H4 (cell line): ENCODE measurements around the gene MALAT1. TPM values are rescaled to one million over a fixed set of nuclear protein-coding genes. Genes with fewer than 3 reads are reported as not detected.
"Not testable (repeated sequence)": the region's sequence is repeated elsewhere in the genome, so short reads cannot be mapped to it uniquely, and the experiment has no call there.

Source experiments
- DNase-seq: peaks from one replicate; pipeline ENCODE4 v3.0.0-alpha.2; 2015; ENCODE audit warnings: low spot score
- total RNA-seq: library from RNA; depleted of rRNA; stranded (reverse); fragments of >200 nt; shearing (Covaris generic); gene quantifications from 2 replicates; pipeline ENCODE4 v1.2.3, GENCODE V29; 2014

The MALAT1 gene
- total RNA-seq, 1 experiment from 2014 or later = 168 TPM

GRCh38 chr11:65521777-65522521, 23.1 kb downstream of the MALAT1 start:
- DNase-seq = not testable (repeated sequence)

GRCh38 chr11:65522718-65523630, 24.1 kb downstream of the MALAT1 start:
- DNase-seq = not testable (repeated sequence)

GRCh38 chr11:65523631-65523968, 24.8 kb downstream of the MALAT1 start:
- not testable (repeated sequence) for DNase-seq

- no peak for DNase-seq
These were observed 25.3 kb downstream of the MALAT1 start for GRCh38 chr11:65524014-65524740.

- no peak for DNase-seq
These were observed 26.1 kb downstream of the MALAT1 start, which contains the start of gene SCYL1 for GRCh38 chr11:65524741-65525545. Gene SCYL1 (plus strand): TSS chr11:65525083. CDS start chr11:65525154, 71 bp downstream.

- no peak for DNase-seq
These were observed 27.0 kb downstream of the MALAT1 start for GRCh38 chr11:65525546-65526480.

GRCh38 chr11:65526744-65527143, 27.9 kb downstream of the MALAT1 start:
- DNase-seq = no peak

- no peak for DNase-seq
These were observed 30.0 kb downstream of the MALAT1 start for GRCh38 chr11:65528819-65529350.

- no peak for DNase-seq
These were observed 30.8 kb downstream of the MALAT1 start for GRCh38 chr11:65529475-65530156.

GRCh38 chr11:65530157-65530496, 31.3 kb downstream of the MALAT1 start:
- no peak for DNase-seq

- no peak for DNase-seq
These were observed 33.7 kb downstream of the MALAT1 start for GRCh38 chr11:65532388-65533064.

- DNase-seq = no peak
These were observed 36.3 kb downstream of the MALAT1 start for GRCh38 chr11:65535102-65535501.

- no peak for DNase-seq
These were observed 37.8 kb downstream of the MALAT1 start for GRCh38 chr11:65536412-65537295.

- DNase-seq = no peak
These were observed 38.4 kb downstream of the MALAT1 start for GRCh38 chr11:65537296-65537597.

- no peak for DNase-seq
These were observed 38.9 kb downstream of the MALAT1 start for GRCh38 chr11:65537620-65538231.

GRCh38 chr11:65538232-65538914, 39.5 kb downstream of the MALAT1 start:
- DNase-seq = no peak
